ENCODE measurements around the gene LRRC8E. TPM values are rescaled to one million over a fixed set of nuclear protein-coding genes. Genes with fewer than 3 reads are reported as not detected.
"Not testable (repeated sequence)": the region's sequence is repeated elsewhere in the genome, so short reads cannot be mapped to it uniquely, and the experiment has no call there.

The LRRC8E gene
- total RNA-seq, 2 donors from 2014 or later, result not detected

DNA sequence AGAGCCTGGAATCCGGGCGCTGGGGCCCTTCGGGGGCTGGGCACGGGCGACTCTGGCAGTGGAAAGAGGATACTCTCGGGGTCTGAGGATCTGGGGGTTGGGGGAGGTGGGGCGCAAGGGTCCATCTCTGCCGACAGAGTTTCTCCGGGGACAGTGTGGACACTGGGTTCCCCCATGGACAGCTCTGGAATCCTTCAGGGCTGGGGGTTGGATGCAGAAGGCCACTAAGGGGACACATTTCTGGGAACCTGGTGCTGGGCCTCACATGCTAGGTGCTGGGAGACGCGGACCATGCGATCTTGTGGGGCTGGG is 28.6 kb downstream of the LRRC8E start:
- ATAC-seq, result no peak
- no peak overlapping the region for H3K27ac Mint-ChIP-seq

DNA sequence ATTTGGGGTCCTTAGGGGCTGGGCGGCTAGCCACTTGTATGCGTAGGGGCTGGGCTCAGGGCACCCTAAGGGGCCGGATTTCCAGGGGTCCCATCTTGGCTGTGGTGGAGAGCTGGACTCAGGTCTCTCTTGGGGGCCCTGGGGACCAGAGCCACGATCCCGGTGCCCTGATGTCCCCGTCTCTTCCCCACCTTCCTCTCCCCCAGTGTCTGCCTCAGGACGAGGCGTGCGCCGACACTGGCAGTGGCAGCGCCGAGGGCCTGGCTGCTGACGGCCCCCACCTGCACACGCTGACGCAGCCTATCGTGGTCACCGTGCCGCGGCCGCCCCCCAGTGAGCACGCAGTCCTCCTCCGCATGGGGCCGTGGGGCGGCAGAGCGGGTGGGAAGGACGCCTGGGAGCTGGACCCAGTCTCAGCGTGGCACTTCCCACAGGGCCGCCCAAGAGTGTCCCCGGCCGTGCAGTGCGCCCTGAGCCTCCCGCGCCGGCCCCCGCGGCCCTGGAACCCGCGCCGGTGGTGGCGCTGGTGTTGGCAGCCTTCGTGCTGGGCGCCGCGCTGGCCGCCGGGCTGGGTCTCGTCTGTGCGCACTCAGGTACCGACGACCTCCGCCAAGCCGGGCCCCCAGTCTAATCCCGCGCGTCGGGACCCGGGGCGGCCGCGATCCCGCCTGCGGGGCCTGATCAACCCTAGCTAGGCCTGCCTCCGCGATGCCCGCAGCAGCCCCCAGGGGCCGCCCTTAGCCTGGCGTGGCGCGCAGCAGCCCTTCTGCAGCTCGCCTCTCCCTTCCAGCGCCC is 29.2 kb downstream of the LRRC8E start:
- Mint-ChIP-seq H3K4me3 (peak overlapping the region; percentile 72), H3K4me1 (ENCODE audit: low read depth in 2 of 2) (peaks cover 14 to 21% of the 10 kb centered on the region in 2 donors), H3K36me3 (no peaks in the 10 kb centered on the region), H3K9me3 (no peaks in the 10 kb centered on the region), H3K27ac (no peak overlapping the region), H3K27me3 (peaks cover 6 to 7% of the 10 kb centered on the region in 2 donors)
- no peak for DNase-seq (ENCODE audit: low spot score)
- no peak for ATAC-seq

More for the DNA sequence above, 28.6 kb downstream of the LRRC8E start:
- Mint-ChIP-seq H3K36me3 (no peaks in the 10 kb centered on the region), H3K4me1 (ENCODE audit: low read depth in 2 of 2) (peaks cover 14 to 21% of the 10 kb centered on the region in 2 donors), H3K27me3 (peaks cover 6 to 7% of the 10 kb centered on the region in 2 donors), H3K4me3 (peak overlapping the region; percentile 72), H3K9me3 (no peaks in the 10 kb centered on the region)
- DNase-seq (ENCODE audit: low spot score), result no peak

DNA sequence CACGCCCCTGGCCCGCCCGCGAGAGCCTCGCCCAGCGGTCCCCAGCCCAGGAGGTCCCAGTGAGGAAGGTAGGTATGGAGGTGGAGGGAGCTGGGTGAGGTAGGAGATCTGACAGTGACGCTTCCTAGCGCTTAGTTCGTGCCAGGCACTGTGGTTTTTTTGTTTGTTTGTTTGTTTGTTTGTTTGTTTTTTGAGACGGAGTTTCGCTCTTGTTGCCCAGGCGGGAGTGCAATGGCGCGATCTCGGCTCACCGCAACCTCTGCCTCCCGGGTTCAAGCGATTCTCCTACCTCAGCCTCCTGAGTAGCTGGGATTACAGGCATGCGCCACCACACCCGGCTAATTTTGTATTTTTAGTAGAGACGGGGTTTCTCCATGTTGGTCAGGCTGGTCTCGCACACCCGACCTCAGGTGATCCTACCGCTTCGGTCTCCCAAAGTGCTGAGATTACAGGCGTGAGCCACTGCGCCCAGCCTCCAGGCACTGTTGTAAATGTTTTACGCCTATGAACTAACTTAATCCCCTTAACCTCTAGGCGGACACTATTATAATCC is 29.8 kb downstream of the LRRC8E start:
- H3K9me3 Mint-ChIP-seq; DNase-seq (ENCODE audit: low spot score); ATAC-seq; H3K27ac Mint-ChIP-seq; H3K36me3 Mint-ChIP-seq; H3K27me3 Mint-ChIP-seq: not testable (repeated sequence)
- peak overlapping the region; percentile 45 for H3K4me3 Mint-ChIP-seq
- H3K4me1 Mint-ChIP-seq (ENCODE audit: low read depth in 2 of 2), result peaks cover 14 to 17% of the 10 kb centered on the region in 2 donors

DNA sequence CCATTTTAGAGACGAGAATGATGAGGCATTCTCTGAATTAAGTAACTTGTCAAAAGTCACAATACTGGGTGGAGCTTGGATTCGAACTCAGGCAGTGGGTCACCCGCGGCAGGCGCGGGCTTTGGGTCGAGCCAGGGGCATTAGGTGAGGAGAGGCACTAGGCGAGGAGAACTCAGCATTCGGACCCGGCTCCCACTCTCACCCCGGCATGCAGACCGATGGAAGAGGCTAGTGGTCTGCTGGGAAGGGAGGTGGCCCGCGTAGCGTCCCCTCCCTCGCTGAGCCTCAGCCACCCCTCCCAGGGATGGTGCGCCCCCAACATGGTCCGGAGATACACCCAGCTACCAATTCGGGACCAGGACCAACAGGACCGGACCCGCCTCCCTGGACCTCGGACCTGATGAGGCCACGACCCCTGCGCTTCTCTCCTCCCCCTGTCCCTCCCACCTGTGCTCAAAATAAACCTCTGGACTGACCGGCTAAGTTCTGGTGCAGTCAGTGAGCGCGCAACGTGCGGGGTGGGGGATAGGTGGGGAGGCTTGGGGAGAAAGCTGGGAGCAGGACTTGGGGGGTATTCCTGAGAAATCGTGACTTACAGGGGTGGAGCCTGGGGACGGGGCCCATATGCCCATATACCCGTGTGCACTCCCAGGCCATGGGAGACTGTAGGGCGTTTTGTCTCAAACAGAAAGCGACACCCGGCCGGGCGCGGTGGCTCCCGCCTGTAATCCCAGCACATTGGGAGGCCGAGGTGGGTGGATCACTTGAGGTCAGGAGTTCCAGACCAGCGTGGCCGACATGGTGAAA is 30.5 kb downstream of the LRRC8E start:
- H3K4me3 Mint-ChIP-seq, result peak overlapping the region; percentile 45
- no peaks in the 10 kb centered on the region for H3K36me3 Mint-ChIP-seq
- H3K27ac Mint-ChIP-seq, result no peak overlapping the region

DNA sequence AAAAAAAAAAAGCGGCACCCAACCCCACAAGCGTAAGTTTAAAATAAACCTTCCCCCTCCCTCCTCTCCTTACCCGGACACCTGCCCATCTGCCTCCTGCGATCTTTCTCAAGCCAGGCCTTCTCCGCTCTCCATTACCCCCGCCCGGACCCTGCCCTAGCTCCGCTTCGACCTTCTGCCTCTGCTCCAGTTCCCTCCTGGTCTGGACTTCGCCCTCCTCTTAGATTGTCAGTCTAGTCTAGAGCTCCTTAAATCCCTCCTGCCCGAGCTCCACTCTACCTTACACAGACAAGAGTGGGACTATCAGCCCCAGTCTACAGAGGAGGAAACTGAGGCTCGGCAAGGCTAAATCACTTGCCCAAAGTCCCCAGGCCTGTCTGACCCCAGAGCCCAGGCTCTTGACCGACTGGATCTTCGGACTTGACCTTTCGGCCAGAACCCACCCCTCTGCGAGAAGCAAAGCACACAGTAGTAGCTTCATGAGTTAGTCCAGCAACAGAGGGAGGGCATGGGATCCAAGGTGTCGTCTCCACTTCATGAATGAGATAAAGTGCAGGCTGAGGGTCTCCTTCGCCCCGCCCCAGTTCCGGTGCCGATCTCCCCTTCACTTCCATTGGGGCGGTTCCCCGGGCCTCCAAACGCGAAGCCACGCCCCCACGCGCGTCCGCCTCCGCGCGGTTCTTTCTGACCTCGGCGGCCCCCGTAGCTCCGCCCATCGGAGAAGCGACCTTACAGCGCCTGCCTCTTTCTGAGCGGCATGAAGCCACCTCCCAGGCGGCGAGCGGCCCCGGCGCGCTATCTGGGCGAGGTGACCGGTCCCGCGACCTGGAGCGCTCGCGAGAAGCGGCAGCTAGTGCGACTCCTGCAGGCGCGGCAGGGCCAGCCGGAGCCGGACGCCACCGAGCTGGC is 31.6 kb downstream of the LRRC8E start, which contains the start of gene SNAPC2:
Gene SNAPC2 (plus strand): TSS at position 729 of the 909 bp plus-strand sequence. CDS start 29 bp downstream, at position 758.
- Mint-ChIP-seq H3K36me3 (no peaks in the 10 kb centered on the region), H3K9me3 (no peaks in the 10 kb centered on the region), H3K27me3 (peaks cover 6 to 7% of the 10 kb centered on the region in 2 donors), H3K27ac (peak within 1 kb of the TSS; percentile 69 to 92), H3K4me1 (ENCODE audit: low read depth in 2 of 2) (peaks cover 14 to 19% of the 10 kb centered on the region in 2 donors), H3K4me3 (peak within 1 kb of the TSS; percentile 87)
- ATAC-seq, result peak; percentile 78 to 83
- DNase-seq (ENCODE audit: low spot score), result peak; percentile 98

More for the DNA sequence above, 30.5 kb downstream of the LRRC8E start:
- H3K9me3 Mint-ChIP-seq, result no peaks in the 10 kb centered on the region
- no peak for DNase-seq (ENCODE audit: low spot score)
- peaks cover 6 to 7% of the 10 kb centered on the region in 2 donors for H3K27me3 Mint-ChIP-seq
- peaks cover 14 to 17% of the 10 kb centered on the region in 2 donors for H3K4me1 Mint-ChIP-seq (ENCODE audit: low read depth in 2 of 2)
- no peak for ATAC-seq

DNA sequence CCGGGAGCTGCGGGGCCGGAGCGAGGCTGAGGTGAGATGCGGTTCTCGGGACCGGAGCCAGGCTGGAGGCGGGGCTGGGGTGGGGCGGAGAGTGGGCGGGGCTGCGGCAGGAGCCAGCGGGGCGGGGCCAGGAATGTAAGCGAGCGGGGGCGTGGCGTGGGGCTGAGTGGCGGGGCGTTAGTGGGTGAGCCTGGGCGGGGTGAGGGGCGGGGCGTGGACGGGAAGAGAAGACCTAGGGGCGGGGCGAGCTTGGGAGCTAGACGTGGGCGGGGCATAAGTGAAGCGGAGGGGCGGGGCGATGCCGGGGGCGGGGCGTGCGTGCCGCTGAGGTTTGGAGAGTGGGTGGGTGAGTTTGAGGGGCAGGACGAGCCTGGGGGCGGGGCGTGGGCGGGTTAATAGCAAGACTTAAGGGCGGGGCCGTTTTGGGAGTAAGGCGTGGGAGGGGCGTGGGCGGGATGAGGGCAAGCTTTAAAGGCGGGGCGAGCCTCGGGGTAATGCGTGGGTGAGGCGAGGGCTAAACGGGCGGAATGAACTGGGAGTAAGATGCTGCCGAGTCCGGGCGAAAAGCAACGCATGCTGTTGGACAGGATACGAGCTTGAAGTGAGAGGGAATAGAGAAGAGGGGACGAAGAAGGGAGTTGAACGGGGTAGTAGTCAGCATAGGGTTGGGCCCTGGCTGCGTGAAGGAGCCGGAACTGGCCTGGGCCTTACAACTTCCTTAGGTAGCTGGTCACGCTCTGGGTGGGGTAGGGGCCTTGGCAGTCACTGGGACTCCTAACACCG is 32.4 kb downstream of the LRRC8E start:
- Mint-ChIP-seq H3K36me3 (no peaks in the 10 kb centered on the region), H3K4me3 (peak overlapping the region; percentile 87), H3K27me3 (peaks cover 6 to 7% of the 10 kb centered on the region in 2 donors), H3K4me1 (ENCODE audit: low read depth in 2 of 2) (peaks cover 14 to 16% of the 10 kb centered on the region in 2 donors), H3K9me3 (no peaks in the 10 kb centered on the region), H3K27ac (peak overlapping the region; percentile 69 to 92)
- peak; percentile 82 to 92 for ATAC-seq
- peak; percentile 99 for DNase-seq (ENCODE audit: low spot score)

DNA sequence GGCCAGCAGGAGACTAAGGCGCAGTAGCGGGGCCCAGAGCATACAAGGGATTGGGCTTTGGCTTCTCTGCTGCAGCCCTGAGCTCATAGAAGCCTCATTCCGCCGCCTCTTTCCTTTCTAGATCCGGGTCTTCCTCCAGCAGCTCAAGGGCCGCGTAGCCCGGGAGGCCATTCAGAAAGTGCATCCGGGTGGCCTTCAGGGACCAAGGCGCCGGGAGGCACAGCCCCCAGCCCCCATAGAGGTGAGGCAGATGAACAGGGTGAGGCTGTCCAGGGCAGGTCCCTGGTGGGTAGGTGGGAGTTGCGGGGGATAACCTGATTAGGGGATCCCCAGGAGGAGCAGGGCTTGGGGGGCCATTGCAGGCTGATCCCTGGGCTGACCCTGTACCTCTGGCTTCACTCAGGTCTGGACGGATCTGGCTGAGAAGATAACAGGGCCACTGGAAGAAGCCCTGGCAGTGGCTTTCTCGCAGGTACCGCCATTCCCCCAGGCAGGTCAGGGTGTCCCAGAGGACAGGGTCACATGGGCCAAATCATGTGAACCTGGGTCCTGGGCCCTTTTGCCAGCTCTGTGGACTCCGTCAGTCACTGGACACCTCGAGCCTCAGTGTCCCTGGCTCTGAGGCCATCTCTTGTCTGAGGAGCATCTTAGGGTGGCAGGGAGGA is 33.1 kb downstream of the LRRC8E start:
- peaks cover 14 to 19% of the 10 kb centered on the region in 2 donors for H3K4me1 Mint-ChIP-seq (ENCODE audit: low read depth in 2 of 2)
- no peaks in the 10 kb centered on the region for H3K36me3 Mint-ChIP-seq

DNA sequence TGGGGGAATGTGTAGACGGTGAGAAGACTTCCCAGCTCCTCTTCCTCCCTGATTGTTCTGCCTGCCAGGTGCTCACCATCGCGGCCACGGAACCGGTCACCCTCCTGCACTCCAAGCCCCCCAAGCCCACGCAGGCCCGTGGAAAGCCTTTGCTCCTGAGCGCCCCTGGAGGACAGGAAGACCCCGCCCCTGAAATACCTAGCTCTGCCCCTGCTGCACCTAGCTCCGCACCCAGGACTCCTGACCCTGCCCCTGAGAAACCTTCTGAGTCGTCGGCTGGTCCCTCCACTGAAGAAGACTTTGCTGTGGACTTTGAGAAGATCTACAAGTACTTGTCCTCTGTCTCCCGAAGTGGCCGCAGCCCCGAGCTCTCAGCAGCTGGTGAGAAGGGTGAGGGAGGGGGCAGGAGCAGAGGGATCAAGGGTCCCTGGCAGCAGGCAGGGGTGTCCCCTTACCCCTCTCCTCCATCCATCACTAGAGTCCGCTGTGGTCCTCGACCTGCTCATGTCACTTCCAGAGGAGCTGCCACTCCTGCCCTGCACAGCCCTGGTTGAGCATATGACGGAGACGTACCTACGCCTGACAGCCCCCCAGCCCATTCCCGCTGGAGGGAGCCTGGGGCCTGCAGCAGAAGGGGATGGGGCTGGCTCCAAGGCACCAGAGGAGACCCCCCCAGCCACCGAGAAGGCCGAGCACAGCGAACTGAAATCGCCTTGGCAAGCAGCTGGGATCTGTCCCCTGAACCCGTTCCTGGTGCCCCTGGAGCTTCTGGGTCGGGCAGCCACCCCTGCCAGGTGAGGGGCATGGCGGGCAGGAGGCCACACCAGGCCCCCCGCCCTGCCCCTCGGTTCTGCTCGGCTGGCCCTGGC is 33.9 kb downstream of the LRRC8E start:
- Mint-ChIP-seq H3K9me3 (no peaks in the 10 kb centered on the region), H3K27ac (no peak overlapping the region), H3K36me3 (no peaks in the 10 kb centered on the region), H3K27me3 (peaks cover 6 to 7% of the 10 kb centered on the region in 2 donors), H3K4me1 (ENCODE audit: low read depth in 2 of 2) (peaks cover 14 to 22% of the 10 kb centered on the region in 2 donors), H3K4me3 (peak overlapping the region; percentile 62)
- ATAC-seq (no peak), DNase-seq (ENCODE audit: low spot score) (no peak)

More for the DNA sequence above, 33.1 kb downstream of the LRRC8E start:
- no peak for ATAC-seq
- no peaks in the 10 kb centered on the region for H3K9me3 Mint-ChIP-seq
- H3K27me3 Mint-ChIP-seq, result peaks cover 6 to 7% of the 10 kb centered on the region in 2 donors
- no peak for DNase-seq (ENCODE audit: low spot score)
- peak overlapping the region; percentile 60 to 92 for H3K27ac Mint-ChIP-seq
- H3K4me3 Mint-ChIP-seq, result peak overlapping the region; percentile 87

DNA sequence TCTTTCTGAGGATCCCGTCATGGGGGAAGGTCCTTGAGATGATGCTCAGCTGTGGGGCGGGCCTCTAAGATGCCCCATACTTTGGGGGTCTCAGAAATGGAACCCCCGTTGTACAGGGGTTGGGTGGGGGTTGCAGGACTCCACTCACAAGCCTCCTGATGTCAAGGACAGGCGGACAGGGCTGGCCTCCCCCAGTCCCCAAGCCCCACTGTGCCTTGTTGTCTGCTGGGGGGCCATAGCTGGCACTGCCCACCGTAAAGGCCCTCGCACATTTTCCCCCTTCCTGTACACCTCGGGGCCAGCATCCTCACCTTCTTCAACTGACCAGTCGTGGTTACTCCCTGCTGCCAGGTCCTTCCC is 34.5 kb downstream of the LRRC8E start:
- no peak for ATAC-seq
- peak overlapping the region; percentile 37 for H3K4me3 Mint-ChIP-seq

DNA sequence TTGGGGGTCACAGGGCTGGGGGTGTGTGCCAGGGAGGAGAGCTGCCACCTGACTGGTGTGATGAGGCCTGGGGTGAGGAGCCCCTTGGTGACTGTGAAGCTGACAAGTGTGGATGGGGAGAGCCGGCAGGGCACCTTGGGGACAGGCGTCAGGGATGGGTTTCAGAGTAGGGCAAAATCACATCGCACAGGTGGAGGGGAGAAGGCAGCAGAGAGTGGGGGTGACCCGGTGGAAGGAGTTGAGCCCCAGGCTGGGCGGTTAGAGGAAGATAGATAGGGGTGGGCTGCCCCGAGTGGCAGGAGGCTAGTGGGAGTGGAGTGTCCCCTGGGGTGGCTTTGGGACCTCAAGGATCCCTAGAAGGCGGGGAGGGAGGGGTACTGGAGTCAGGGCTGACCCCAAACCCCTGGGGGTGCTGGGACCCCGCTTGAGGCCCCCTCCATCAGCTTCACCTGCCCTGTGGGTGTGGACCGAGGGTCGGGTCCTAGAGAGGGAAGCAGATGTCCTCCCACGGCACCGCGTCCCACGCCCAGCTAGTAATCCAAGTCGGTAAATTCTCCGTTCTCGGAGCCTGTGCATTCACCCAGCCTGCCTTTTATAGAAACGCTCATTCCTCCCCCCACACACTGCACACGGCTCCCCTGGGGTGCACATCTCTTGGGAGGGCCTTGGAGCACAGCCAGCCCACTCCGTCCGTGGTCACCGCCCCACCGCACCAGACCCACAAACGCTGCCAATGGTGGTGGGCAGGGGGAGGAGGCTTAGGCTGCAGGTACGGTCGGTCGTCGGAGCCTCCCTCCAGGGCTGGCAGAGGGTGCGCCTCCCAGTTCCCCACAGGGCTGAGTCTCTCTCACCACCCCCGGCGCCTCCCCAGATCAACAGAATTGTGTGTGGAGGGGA is 35.2 kb downstream of the LRRC8E start:
- Mint-ChIP-seq H3K36me3 (no peaks in the 10 kb centered on the region), H3K27me3 (peaks cover 4 to 6% of the 10 kb centered on the region in 2 donors), H3K4me3 (peak overlapping the region; percentile 37), H3K27ac (no peak overlapping the region), H3K4me1 (ENCODE audit: low read depth in 2 of 2) (peaks cover 9 to 18% of the 10 kb centered on the region in 2 donors), H3K9me3 (no peaks in the 10 kb centered on the region)
- DNase-seq (ENCODE audit: low spot score) (no peak), ATAC-seq (no peak)

More for the DNA sequence above, 34.5 kb downstream of the LRRC8E start:
- H3K36me3 Mint-ChIP-seq, result no peaks in the 10 kb centered on the region
- peaks cover 14 to 21% of the 10 kb centered on the region in 2 donors for H3K4me1 Mint-ChIP-seq (ENCODE audit: low read depth in 2 of 2)
- no peaks in the 10 kb centered on the region for H3K9me3 Mint-ChIP-seq
- no peak for DNase-seq (ENCODE audit: low spot score)
- H3K27ac Mint-ChIP-seq, result no peak overlapping the region
- peaks cover 6% of the 10 kb centered on the region in 2 donors for H3K27me3 Mint-ChIP-seq

All from natural killer cell treated with Interleukin-12 subunit alpha and Interleukin-12 subunit beta and Interleukin-15 and Interleukin-18, amount 100 ng/mL, for 72 hours (primary cell).